NCI-H146 treated with DMSO at 0.1 percent for 48 hours (cell line): Measurements from ENCODE around the gene CARNS1.
A peak's percentile ranks its signal among the peaks of the same experiment; 100 is the strongest.

ENCODE experiments used
- DNase-seq: peaks from one replicate; lab custom pipeline; 2025; ENCODE audit not compliant: unreplicated experiment; lab: John Stamatoyannopoulos, UW

Gene CARNS1

GRCh38 chr11:67439321-67440228 is 24.1 kb downstream of the CARNS1 start:
- no peak for DNase-seq

- no peak for DNase-seq
These were observed 25.0 kb downstream of the CARNS1 start for GRCh38 chr11:67440229-67441097.

GRCh38 chr11:67441098-67441563 is 25.7 kb downstream of the CARNS1 start:
- DNase-seq = no peak

- no peak for DNase-seq
These were observed 26.4 kb downstream of the CARNS1 start for GRCh38 chr11:67441731-67442351.

- no peak for DNase-seq
These were observed 27.3 kb downstream of the CARNS1 start for GRCh38 chr11:67442504-67443404.

- DNase-seq = no peak
These were observed 30.0 kb downstream of the CARNS1 start for GRCh38 chr11:67445515-67445914.

- DNase-seq = no peak
These were observed 32.7 kb downstream of the CARNS1 start for GRCh38 chr11:67448220-67448609.

GRCh38 chr11:67449116-67449844 is 33.8 kb downstream of the CARNS1 start:
- DNase-seq = peak; percentile 23

GRCh38 chr11:67450796-67451657 is 35.5 kb downstream of the CARNS1 start:
- no peak for DNase-seq

GRCh38 chr11:67451658-67451976 is 36.1 kb downstream of the CARNS1 start:
- DNase-seq = no peak

GRCh38 chr11:67452141-67452952 is 36.9 kb downstream of the CARNS1 start, which contains the start of gene GPR152:
Gene GPR152 (minus strand): TSS chr11:67452729. CDS start chr11:67452724, 5 bp downstream.
- no peak for DNase-seq

GRCh38 chr11:67453816-67454732 is 38.6 kb downstream of the CARNS1 start:
- no peak for DNase-seq

GRCh38 chr11:67455054-67455453 is 39.6 kb downstream of the CARNS1 start, which contains the start of gene CABP4:
Gene CABP4 (plus strand): TSS chr11:67455354. CDS start chr11:67455424, 70 bp downstream.
- DNase-seq = no peak

- no peak for DNase-seq
These were observed 40.7 kb downstream of the CARNS1 start for GRCh38 chr11:67456068-67456705.

- no peak for DNase-seq
These were observed 42.0 kb downstream of the CARNS1 start for GRCh38 chr11:67457453-67457852.

GRCh38 chr11:67458266-67458665 is 42.8 kb downstream of the CARNS1 start:
- DNase-seq = no peak
